ENCODE results near the gene FUS.

DNA sequence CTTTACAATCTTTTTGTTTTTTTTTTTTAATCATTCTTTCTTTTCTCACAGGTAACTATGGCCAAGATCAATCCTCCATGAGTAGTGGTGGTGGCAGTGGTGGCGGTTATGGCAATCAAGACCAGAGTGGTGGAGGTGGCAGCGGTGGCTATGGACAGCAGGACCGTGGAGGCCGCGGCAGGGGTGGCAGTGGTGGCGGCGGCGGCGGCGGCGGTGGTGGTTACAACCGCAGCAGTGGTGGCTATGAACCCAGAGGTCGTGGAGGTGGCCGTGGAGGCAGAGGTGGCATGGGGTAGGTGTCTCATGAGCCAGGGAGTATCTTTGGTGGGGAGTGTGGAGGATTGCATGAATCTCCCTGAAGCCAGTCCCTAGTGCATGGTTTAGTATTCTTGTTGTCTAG is 4.9 kb downstream of the FUS start:
- TF ChIP-seq ZBTB1 (CRISPR knock-in tag; IDR thresholded peaks at IDR 0.05; ENCODE audit: borderline replicate concordance, low read depth): no peak
- TF ChIP-seq TRIM24 (IDR thresholded peaks at IDR 0.05): no peak
- TF ChIP-seq ZNF232 (CRISPR knock-in tag; IDR thresholded peaks at IDR 0.05): no peak
- TF ChIP-seq, protein P1, sequence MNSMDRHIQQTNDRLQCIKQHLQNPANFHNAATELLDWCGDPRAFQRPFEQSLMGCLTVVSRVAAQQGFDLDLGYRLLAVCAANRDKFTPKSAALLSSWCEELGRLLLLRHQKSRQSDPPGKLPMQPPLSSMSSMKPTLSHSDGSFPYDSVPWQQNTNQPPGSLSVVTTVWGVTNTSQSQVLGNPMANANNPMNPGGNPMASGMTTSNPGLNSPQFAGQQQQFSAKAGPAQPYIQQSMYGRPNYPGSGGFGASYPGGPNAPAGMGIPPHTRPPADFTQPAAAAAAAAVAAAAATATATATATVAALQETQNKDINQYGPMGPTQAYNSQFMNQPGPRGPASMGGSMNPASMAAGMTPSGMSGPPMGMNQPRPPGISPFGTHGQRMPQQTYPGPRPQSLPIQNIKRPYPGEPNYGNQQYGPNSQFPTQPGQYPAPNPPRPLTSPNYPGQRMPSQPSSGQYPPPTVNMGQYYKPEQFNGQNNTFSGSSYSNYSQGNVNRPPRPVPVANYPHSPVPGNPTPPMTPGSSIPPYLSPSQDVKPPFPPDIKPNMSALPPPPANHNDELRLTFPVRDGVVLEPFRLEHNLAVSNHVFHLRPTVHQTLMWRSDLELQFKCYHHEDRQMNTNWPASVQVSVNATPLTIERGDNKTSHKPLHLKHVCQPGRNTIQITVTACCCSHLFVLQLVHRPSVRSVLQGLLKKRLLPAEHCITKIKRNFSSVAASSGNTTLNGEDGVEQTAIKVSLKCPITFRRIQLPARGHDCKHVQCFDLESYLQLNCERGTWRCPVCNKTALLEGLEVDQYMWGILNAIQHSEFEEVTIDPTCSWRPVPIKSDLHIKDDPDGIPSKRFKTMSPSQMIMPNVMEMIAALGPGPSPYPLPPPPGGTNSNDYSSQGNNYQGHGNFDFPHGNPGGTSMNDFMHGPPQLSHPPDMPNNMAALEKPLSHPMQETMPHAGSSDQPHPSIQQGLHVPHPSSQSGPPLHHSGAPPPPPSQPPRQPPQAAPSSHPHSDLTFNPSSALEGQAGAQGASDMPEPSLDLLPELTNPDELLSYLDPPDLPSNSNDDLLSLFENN (IDR thresholded peaks at IDR 0.05; ENCODE audit: low read depth in 2 of 2, low read length in 2 of 2): no peak
- TF ChIP-seq ZNF3 (CRISPR knock-in tag; IDR thresholded peaks at IDR 0.05): no peak
- TF ChIP-seq ZFP30 (CRISPR knock-in tag; IDR thresholded peaks at IDR 0.05; ENCODE audit: borderline replicate concordance): no peak
- no peak for TF ChIP-seq TAL1 (IDR thresholded peaks at IDR 0.05)
- TF ChIP-seq, protein P2, sequence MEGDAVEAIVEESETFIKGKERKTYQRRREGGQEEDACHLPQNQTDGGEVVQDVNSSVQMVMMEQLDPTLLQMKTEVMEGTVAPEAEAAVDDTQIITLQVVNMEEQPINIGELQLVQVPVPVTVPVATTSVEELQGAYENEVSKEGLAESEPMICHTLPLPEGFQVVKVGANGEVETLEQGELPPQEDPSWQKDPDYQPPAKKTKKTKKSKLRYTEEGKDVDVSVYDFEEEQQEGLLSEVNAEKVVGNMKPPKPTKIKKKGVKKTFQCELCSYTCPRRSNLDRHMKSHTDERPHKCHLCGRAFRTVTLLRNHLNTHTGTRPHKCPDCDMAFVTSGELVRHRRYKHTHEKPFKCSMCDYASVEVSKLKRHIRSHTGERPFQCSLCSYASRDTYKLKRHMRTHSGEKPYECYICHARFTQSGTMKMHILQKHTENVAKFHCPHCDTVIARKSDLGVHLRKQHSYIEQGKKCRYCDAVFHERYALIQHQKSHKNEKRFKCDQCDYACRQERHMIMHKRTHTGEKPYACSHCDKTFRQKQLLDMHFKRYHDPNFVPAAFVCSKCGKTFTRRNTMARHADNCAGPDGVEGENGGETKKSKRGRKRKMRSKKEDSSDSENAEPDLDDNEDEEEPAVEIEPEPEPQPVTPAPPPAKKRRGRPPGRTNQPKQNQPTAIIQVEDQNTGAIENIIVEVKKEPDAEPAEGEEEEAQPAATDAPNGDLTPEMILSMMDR (IDR thresholded peaks at IDR 0.05 in 2 of 3, conservative IDR thresholded peaks at IDR 0.05 in 1 of 3; ENCODE audit: insufficient read depth in 2 of 3, low read depth in 1 of 3, low read length in 3 of 3): no peak
- TF ChIP-seq, protein P3, sequence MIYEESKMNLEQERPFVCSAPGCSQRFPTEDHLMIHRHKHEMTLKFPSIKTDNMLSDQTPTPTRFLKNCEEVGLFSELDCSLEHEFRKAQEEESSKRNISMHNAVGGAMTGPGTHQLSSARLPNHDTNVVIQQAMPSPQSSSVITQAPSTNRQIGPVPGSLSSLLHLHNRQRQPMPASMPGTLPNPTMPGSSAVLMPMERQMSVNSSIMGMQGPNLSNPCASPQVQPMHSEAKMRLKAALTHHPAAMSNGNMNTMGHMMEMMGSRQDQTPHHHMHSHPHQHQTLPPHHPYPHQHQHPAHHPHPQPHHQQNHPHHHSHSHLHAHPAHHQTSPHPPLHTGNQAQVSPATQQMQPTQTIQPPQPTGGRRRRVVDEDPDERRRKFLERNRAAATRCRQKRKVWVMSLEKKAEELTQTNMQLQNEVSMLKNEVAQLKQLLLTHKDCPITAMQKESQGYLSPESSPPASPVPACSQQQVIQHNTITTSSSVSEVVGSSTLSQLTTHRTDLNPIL (CRISPR knock-in tag; IDR thresholded peaks at IDR 0.05): no peak
- TF ChIP-seq, protein P4, sequence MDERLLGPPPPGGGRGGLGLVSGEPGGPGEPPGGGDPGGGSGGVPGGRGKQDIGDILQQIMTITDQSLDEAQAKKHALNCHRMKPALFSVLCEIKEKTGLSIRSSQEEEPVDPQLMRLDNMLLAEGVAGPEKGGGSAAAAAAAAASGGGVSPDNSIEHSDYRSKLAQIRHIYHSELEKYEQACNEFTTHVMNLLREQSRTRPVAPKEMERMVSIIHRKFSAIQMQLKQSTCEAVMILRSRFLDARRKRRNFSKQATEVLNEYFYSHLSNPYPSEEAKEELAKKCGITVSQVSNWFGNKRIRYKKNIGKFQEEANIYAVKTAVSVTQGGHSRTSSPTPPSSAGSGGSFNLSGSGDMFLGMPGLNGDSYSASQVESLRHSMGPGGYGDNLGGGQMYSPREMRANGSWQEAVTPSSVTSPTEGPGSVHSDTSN (CRISPR knock-in tag; IDR thresholded peaks at IDR 0.05; ENCODE audit: low read depth): no peak
- TF ChIP-seq, protein P4 (tag; conservative IDR thresholded peaks at IDR 0.05; ENCODE audit: low read depth): no peak
- TF ChIP-seq CREB1 (IDR thresholded peaks at IDR 0.05): no peak
- TF ChIP-seq CREB1 (CRISPR knock-in tag; IDR thresholded peaks at IDR 0.05): no peak
